Measurements from ENCODE around the gene PTPN11.

DNA sequence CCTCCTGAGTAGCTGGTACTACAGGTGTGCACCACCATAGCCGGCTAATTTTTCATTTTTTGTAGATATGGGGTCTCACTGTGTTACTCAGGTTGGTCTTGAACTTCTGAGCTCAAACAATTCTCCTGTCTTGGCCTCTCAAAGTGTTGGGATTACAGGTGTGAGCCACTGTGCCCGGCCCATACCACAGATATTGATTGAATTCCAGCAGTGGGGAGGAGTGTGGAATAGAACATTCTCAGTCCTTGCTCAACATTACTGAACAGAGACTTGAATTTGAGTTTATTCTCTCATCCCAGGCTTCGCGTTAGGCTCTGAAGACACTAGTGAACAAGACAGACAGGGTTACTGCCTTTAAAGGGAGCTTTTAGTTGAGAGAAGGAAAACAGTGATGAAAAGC is 39.6 kb downstream of the PTPN11 start:
- no peak for TF ChIP-seq POLR2A (IDR thresholded peaks at IDR 0.05)
- TF ChIP-seq, protein P1, sequence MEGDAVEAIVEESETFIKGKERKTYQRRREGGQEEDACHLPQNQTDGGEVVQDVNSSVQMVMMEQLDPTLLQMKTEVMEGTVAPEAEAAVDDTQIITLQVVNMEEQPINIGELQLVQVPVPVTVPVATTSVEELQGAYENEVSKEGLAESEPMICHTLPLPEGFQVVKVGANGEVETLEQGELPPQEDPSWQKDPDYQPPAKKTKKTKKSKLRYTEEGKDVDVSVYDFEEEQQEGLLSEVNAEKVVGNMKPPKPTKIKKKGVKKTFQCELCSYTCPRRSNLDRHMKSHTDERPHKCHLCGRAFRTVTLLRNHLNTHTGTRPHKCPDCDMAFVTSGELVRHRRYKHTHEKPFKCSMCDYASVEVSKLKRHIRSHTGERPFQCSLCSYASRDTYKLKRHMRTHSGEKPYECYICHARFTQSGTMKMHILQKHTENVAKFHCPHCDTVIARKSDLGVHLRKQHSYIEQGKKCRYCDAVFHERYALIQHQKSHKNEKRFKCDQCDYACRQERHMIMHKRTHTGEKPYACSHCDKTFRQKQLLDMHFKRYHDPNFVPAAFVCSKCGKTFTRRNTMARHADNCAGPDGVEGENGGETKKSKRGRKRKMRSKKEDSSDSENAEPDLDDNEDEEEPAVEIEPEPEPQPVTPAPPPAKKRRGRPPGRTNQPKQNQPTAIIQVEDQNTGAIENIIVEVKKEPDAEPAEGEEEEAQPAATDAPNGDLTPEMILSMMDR (IDR thresholded peaks at IDR 0.05), result no peak
- no peak for TF ChIP-seq POLR2AphosphoS5 (IDR thresholded peaks at IDR 0.05)

Measured in prostate gland (tissue), 2 donors.